Upper lobe of left lung (tissue), 4 donors: ENCODE measurements around the gene EEF1E1.

Experiments
- EP300 ChIP-seq, 4 donors: sonication (generic); formaldehyde crosslinking; IDR thresholded peaks; one replicate each; pipeline ENCODE4 v1.5.1; 2017; ENCODE audit warnings: antibody characterized with exemption in 4 of 4, control low read depth in 2 of 4
- POLR2A ChIP-seq, 4 donors: fragments of 450-650 bp; IDR thresholded peaks; one replicate each; pipeline ENCODE4 v1.5.1; 2016 to 2017; ENCODE audit warnings: antibody characterized with exemption in 4 of 4, mild to moderate bottlenecking in 2 of 4
- POLR2AphosphoS5 ChIP-seq, 2 donors: sonication (generic); formaldehyde crosslinking; IDR thresholded peaks; one replicate each; pipeline ENCODE4 v1.5.1; 2017; ENCODE audit warnings: antibody characterized with exemption in 2 of 2
- TF ChIP-seq, protein P1 (sequence below), 6 experiments: fragments of 450-650 bp in 4 of 6; fragments of 200-600 bp in 2 of 6; sonication (generic) in 2 of 6; IDR thresholded peaks; one replicate each; pipeline ENCODE4 v1.5.1; 2016 to 2019; ENCODE audit warnings: antibody characterized with exemption in 6 of 6

DNA sequence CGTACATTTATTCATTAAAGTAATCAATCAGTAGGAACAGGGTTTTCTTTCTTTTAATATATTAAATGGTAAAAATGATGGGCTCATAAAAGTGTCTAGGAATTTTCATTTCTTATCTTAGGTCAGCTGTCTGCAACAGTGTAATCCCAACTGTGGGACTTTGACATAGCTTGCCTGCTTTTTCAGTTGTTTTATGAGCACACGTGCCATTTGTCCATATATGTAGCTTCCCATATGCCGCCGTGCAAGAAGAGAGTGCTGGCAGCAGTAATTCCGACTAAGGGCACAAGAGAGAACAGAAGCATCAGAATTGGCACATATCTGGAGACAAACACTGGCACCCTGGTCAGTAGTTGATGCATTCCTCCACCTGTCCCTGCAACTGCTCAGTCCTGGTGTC, 20.9 kb upstream of the EEF1E1 start:
- TF ChIP-seq, protein P1, sequence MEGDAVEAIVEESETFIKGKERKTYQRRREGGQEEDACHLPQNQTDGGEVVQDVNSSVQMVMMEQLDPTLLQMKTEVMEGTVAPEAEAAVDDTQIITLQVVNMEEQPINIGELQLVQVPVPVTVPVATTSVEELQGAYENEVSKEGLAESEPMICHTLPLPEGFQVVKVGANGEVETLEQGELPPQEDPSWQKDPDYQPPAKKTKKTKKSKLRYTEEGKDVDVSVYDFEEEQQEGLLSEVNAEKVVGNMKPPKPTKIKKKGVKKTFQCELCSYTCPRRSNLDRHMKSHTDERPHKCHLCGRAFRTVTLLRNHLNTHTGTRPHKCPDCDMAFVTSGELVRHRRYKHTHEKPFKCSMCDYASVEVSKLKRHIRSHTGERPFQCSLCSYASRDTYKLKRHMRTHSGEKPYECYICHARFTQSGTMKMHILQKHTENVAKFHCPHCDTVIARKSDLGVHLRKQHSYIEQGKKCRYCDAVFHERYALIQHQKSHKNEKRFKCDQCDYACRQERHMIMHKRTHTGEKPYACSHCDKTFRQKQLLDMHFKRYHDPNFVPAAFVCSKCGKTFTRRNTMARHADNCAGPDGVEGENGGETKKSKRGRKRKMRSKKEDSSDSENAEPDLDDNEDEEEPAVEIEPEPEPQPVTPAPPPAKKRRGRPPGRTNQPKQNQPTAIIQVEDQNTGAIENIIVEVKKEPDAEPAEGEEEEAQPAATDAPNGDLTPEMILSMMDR (IDR thresholded peaks at IDR 0.05): no peak
- no peak for TF ChIP-seq EP300 (IDR thresholded peaks at IDR 0.05)
- no peak for TF ChIP-seq POLR2A (IDR thresholded peaks at IDR 0.05)
- no peak for TF ChIP-seq POLR2AphosphoS5 (IDR thresholded peaks at IDR 0.05)
